ENCODE measurements around the gene RNF10. TPM values are rescaled to one million over a fixed set of nuclear protein-coding genes. Genes with fewer than 3 reads are reported as not detected.

RNF10 gene
- total RNA-seq, 2 donors from 2014 or later, result 98.0 to 165 TPM

- Histone ChIP-seq H3K9me3 (no peaks in the 10 kb centered on the region), H3K27ac (peak within 1 kb of the TSS; percentile 38 to 63), H3K27me3 (replicated peaks; ENCODE audit: insufficient read depth) (no peaks in the 10 kb centered on the region), H3K36me3 (peaks cover 31% of the 10 kb centered on the region), H3K4me3 (peak within 1 kb of the TSS; percentile 85), H3K4me1 (ENCODE audit: control insufficient read depth in 1 of 2, low read depth in 2 of 2) (peaks cover 8 to 30% of the 10 kb centered on the region in 2 donors)
- peak; percentile 96 for DNase-seq (ENCODE audit: low spot score)
- TF ChIP-seq, protein P1, sequence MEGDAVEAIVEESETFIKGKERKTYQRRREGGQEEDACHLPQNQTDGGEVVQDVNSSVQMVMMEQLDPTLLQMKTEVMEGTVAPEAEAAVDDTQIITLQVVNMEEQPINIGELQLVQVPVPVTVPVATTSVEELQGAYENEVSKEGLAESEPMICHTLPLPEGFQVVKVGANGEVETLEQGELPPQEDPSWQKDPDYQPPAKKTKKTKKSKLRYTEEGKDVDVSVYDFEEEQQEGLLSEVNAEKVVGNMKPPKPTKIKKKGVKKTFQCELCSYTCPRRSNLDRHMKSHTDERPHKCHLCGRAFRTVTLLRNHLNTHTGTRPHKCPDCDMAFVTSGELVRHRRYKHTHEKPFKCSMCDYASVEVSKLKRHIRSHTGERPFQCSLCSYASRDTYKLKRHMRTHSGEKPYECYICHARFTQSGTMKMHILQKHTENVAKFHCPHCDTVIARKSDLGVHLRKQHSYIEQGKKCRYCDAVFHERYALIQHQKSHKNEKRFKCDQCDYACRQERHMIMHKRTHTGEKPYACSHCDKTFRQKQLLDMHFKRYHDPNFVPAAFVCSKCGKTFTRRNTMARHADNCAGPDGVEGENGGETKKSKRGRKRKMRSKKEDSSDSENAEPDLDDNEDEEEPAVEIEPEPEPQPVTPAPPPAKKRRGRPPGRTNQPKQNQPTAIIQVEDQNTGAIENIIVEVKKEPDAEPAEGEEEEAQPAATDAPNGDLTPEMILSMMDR (IDR thresholded peaks at IDR 0.05), result no peak
- ATAC-seq (ENCODE audit: insufficient number of reproducible peaks, low FRiP score, low read depth), result peak; percentile 90
These were observed 46.9 kb downstream of the RNF10 start, which contains the start of gene POP5 for GRCh38 chr12:120580787-120581723. Gene POP5, minus strand, starts transcription at chr12:120581402. Its CDS starts 40 bp downstream, at chr12:120581362.

DNA sequence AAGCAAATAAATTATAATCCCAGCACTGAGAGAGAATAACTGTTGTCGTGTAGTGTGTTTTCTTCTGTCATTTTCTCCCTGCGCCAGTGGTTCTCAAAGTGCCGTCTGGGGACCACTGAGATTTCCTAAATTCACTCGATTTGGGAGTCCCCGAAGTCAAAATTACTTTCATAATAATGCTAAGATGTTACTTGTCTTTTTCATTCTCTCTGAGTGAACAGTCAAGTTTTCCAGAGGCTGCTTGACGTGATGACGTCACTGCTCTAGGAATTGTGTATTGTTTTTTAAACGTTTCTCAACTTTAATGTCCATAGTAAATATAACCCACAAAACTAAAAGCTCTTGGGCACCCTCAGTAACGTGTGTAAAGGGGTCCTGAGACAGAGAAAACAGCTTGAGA, 47.8 kb downstream of the RNF10 start:
- no peak overlapping the region for H3K27ac ChIP-seq
- H3K4me1 ChIP-seq (ENCODE audit: control insufficient read depth in 1 of 2, low read depth in 2 of 2), result peaks cover 8 to 30% of the 10 kb centered on the region in 2 donors
- DNase-seq (ENCODE audit: low spot score) (no peak), ATAC-seq (ENCODE audit: insufficient number of reproducible peaks, low FRiP score, low read depth) (no peak)
- H3K36me3 ChIP-seq, result peaks cover 21% of the 10 kb centered on the region
- TF ChIP-seq, protein P1 (IDR thresholded peaks at IDR 0.05), result no peak
- no peaks in the 10 kb centered on the region for H3K27me3 ChIP-seq (replicated peaks; ENCODE audit: insufficient read depth)
- H3K4me3 ChIP-seq, result peak overlapping the region; percentile 85
- no peaks in the 10 kb centered on the region for H3K9me3 ChIP-seq

- ATAC-seq (ENCODE audit: insufficient number of reproducible peaks, low FRiP score, low read depth) (no peak), DNase-seq (ENCODE audit: low spot score) (no peak)
- Histone ChIP-seq H3K27ac (no peak overlapping the region), H3K36me3 (peaks cover 10% of the 10 kb centered on the region), H3K27me3 (replicated peaks; ENCODE audit: insufficient read depth) (no peaks in the 10 kb centered on the region), H3K4me1 (ENCODE audit: control insufficient read depth in 1 of 2, low read depth in 2 of 2) (peaks cover 8 to 30% of the 10 kb centered on the region in 2 donors), H3K9me3 (no peaks in the 10 kb centered on the region), H3K4me3 (peak overlapping the region; percentile 74)
- TF ChIP-seq, protein P1 (IDR thresholded peaks at IDR 0.05), result peak; percentile 89
These were observed 49.4 kb downstream of the RNF10 start for GRCh38 chr12:120583478-120584030.

GRCh38 chr12:120584343-120585149, 50.4 kb downstream of the RNF10 start:
- peaks cover 8 to 30% of the 10 kb centered on the region in 2 donors for H3K4me1 ChIP-seq (ENCODE audit: control insufficient read depth in 1 of 2, low read depth in 2 of 2)
- TF ChIP-seq, protein P1 (IDR thresholded peaks at IDR 0.05), result peak; percentile 37
- H3K27me3 ChIP-seq (replicated peaks; ENCODE audit: insufficient read depth), result no peaks in the 10 kb centered on the region
- no peak for DNase-seq (ENCODE audit: low spot score)
- H3K36me3 ChIP-seq, result peaks cover 1% of the 10 kb centered on the region
- H3K9me3 ChIP-seq, result no peaks in the 10 kb centered on the region
- no peak overlapping the region for H3K27ac ChIP-seq
- peak overlapping the region; percentile 74 for H3K4me3 ChIP-seq
- no peak for ATAC-seq (ENCODE audit: insufficient number of reproducible peaks, low FRiP score, low read depth)

Measured in thoracic aorta (tissue), 2 donors.